Choroid plexus epithelial cell (primary cell): ENCODE data around the gene EXTL1.

Experiments used
- DNase-seq: peaks from one replicate; pipeline ENCODE4 v3.0.0-alpha.2; 2010; ENCODE audit warnings: low read depth
- H3K4me3 ChIP-seq: 2 replicates; pipeline ENCODE4 v1.5.1; 2011; ENCODE audit warnings: low read depth, mild to moderate bottlenecking, control low read depth, low read length, moderate library complexity
- CTCF ChIP-seq: conservative IDR thresholded peaks from 2 replicates; pipeline ENCODE4 v1.5.1; 2011; ENCODE audit warnings: low read depth, mild to moderate bottlenecking, control low read depth, inconsistent platforms, low read length, moderate library complexity

The EXTL1 gene

DNA sequence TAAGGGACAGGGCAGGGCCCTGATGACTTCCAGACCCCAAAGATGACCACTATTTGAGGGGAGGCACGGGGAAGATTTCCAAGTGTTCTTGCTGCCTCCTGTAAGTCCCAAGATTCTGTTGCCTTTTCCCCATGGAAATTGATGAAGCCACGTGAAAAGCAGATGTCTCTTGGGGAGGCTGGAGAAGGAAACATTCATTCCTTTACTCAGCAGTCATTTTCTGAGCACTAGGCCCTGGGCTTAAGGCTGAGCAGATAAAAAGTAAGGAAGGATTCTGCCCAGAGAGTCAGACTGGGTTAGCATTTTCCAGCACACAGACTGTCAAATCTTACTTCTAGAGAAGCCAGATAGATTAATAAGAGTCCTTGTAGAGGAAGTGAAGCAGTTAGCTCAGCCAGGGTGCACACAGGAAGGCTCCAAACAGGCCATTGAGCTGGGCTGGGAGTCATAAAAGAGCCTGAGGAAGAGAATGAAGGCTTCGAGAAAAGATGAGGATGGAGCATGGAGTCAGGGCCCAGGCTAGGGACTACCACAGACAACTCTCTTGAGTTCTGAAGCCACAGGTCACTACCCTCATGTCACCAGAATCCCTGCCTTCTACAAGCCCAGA is 10.1 kb downstream of the EXTL1 start:
- H3K4me3 ChIP-seq, result no peak overlapping the region
- DNase-seq, result peak; percentile 43
- no peak for TF ChIP-seq CTCF

- no peak for DNase-seq
- H3K4me3 ChIP-seq, result no peak overlapping the region
- TF ChIP-seq CTCF, result no peak
These were observed 11.2 kb downstream of the EXTL1 start for GRCh38 chr1:26032656-26033357.

GRCh38 chr1:26034504-26035202 is 13.1 kb downstream of the EXTL1 start:
- TF ChIP-seq CTCF, result no peak
- DNase-seq, result no peak
- peak overlapping the region; percentile 78 for H3K4me3 ChIP-seq

- peak overlapping the region; percentile 78 for H3K4me3 ChIP-seq
- TF ChIP-seq CTCF, result no peak
- peak; percentile 93 for DNase-seq
These were observed 13.8 kb downstream of the EXTL1 start for GRCh38 chr1:26035203-26035958.

DNA sequence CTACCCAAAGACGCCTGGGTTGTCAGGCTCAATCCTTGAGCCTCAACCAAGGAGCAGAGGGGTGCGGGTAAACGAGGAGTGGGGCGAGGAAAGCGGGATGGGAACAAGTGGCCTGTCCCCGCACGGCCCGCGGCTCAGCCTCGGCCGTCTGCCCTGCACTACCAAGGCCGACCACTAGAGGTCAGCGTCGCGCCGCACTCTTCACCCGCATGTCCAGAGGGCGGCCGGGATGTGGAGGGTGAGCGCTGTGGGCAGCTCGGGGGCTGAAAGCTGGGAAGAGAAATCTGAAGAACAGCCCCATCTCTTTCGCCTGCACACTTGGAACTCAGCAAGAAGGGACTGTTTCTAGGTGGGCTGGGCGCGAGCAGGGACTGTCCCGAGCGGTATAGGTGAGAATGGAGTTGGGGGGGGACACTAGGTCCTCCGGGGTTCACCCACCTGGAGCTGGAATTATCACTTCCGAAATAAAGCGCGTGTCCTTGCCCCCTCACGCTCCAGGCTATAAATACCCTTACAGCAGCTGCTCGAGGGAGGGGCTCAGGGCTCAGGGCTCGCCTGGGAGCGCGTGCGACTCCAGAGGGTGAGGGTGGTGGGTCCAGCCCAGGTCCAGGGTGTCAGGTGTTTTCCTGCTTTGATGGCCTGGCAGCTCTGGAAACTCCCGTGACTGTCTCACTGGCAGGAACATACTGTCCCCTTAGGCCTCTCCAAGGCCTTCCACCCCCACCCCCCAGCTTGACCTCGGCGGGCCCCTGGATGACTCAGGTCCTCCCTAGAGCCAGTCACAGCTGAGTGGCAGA is 14.6 kb downstream of the EXTL1 start:
- TF ChIP-seq CTCF, result peak; percentile 93
- peak overlapping the region; percentile 78 for H3K4me3 ChIP-seq
- peak; percentile 67 for DNase-seq

DNA sequence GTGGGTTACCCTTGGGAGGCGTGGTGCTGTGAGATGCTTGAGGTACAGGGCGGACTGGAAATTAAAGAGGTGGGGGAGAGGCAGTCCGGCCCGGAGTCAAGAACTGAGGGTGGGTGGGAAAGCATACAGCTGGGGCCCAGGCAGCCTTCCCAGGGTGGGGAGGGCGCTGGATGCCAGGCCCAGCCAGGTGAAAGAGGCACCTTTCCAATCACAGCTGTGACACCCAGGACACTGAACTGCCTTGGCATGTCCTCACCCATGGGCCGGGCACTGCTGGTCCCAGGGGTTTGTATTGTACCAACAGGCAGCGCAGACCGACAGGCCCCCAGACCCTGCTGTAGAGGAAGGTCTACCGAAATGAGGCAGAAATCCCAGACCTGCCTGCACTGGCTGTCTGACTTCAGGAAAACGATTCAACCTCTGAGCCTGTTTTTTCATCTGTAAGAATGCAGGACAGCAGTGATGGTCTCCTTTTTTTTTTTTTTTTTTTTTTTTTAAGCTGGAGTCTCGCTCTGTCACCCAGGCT is 15.2 kb downstream of the EXTL1 start:
- no peak for TF ChIP-seq CTCF
- no peak overlapping the region for H3K4me3 ChIP-seq

More for the DNA sequence above, 15.2 kb downstream of the EXTL1 start:
- no peak for DNase-seq
